Natural killer cell (primary cell): ENCODE results near the gene ARFGEF2. TPM values are rescaled to one million over a fixed set of nuclear protein-coding genes. Genes with fewer than 3 reads are reported as not detected.
"Not testable (repeated sequence)": the region's sequence is repeated elsewhere in the genome, so short reads cannot be mapped to it uniquely, and the experiment has no call there.

Experiments
- ATAC-seq, 3 donors: fragments of 150-1000 bp in 2 of 3; fragments of 200-7000 bp in 1 of 3; cut with Tn5 transposase; 1 replicate in 1 of 3; 2 replicates in 2 of 3; pipeline ENCODE4 v1.10.0; 2021; ENCODE audit warnings: mild to moderate bottlenecking in 2 of 3, moderate library complexity in 2 of 3
- DNase-seq, 2 donors: peaks; one replicate each; pipeline versions ENCODE4 v3.0.0 to v3.0.0-alpha.2; 2013 to 2021; ENCODE audit warnings: mixed read lengths in 1 of 2
- H3K27ac ChIP-seq: one replicate; pipeline ENCODE4 v1.5.1; 2013; ENCODE audit warnings: mild to moderate bottlenecking, low read length
- H3K27me3 ChIP-seq: one replicate; pipeline ENCODE4 v1.6.1; 2013; ENCODE audit warnings: low read length; ENCODE audit not compliant: control insufficient read depth, insufficient read depth
- H3K36me3 ChIP-seq: one replicate; pipeline ENCODE4 v1.6.1; 2013; ENCODE audit warnings: low read length; ENCODE audit not compliant: control insufficient read depth, insufficient read depth
- H3K4me1 ChIP-seq: one replicate; pipeline ENCODE4 v1.6.1; 2013; ENCODE audit warnings: low read length; ENCODE audit not compliant: control insufficient read depth, insufficient read depth
- H3K4me3 ChIP-seq: one replicate; pipeline ENCODE4 v1.5.1; 2013; ENCODE audit warnings: low read length
- H3K9me3 ChIP-seq: one replicate; pipeline ENCODE4 v1.6.1; 2013; ENCODE audit warnings: low read length; ENCODE audit not compliant: control insufficient read depth, insufficient read depth
- H3K27ac Mint-ChIP-seq, 2 donors: one replicate each; pipeline ENCODE4 v1.8.0; 2022; ENCODE audit warnings: mild to moderate bottlenecking in 2 of 2, mixed read lengths in 2 of 2, moderate library complexity in 1 of 2
- H3K27me3 Mint-ChIP-seq, 2 donors: one replicate each; pipeline ENCODE4 v1.8.0; 2022; ENCODE audit warnings: low read depth in 2 of 2, mixed read lengths in 2 of 2
- H3K36me3 Mint-ChIP-seq: one replicate; pipeline ENCODE4 v1.8.0; 2022; ENCODE audit warnings: mixed read lengths
- H3K4me1 Mint-ChIP-seq, 2 donors: one replicate each; pipeline ENCODE4 v1.8.0; 2022; ENCODE audit warnings: mixed read lengths in 2 of 2
- H3K4me3 Mint-ChIP-seq: one replicate; pipeline ENCODE4 v1.8.0; 2022; ENCODE audit warnings: mild to moderate bottlenecking, moderate library complexity, mixed read lengths
- H3K9me3 Mint-ChIP-seq, 2 donors: one replicate each; pipeline ENCODE4 v1.8.0; 2022; ENCODE audit warnings: mixed read lengths in 2 of 2
- CTCF ChIP-seq: fragments of 200-600 bp; IDR thresholded peaks from one replicate; pipeline ENCODE4 v1.8.0; 2022; ENCODE audit warnings: antibody characterized with exemption
- WGBS: methylation state at CpG from one replicate; pipeline ENCODE4 v1.1.7; 2013; ENCODE audit warnings: missing lambda C conversion rate; ENCODE audit not compliant: insufficient coverage; 5-methylcytosine and 5-hydroxymethylcytosine counted together
- intact Hi-C: fragments of 100-400 bp; cut with micrococcal nuclease; formaldehyde crosslinking; loops from one replicate; pipeline ENCODE4 v1.14.2; 2022
- total RNA-seq, 4 donors: library from RNA; stranded (reverse); fragments of 120-200 nt in 1 of 4; gene quantifications; one replicate each; pipeline versions ENCODE4 v1.2.3 to v1.2.4, GENCODE V29; 2013 to 2022

Gene ARFGEF2
- total RNA-seq, 3 donors from 2014 or later (not counting 1 experiment from before 2014, with no cell fraction given), result 22.7 to 26.9 (median 26.9) TPM

GRCh38 chr20:48936178-48936577, 14.7 kb downstream of the ARFGEF2 start:
- H3K4me3 Mint-ChIP-seq, H3K27me3 Mint-ChIP-seq, H3K36me3 ChIP-seq, H3K4me3 ChIP-seq, H3K27ac ChIP-seq, ATAC-seq, H3K9me3 Mint-ChIP-seq, intact Hi-C loops, DNase-seq, H3K36me3 Mint-ChIP-seq, H3K9me3 ChIP-seq, H3K4me1 ChIP-seq, H3K27ac Mint-ChIP-seq, H3K27me3 ChIP-seq: not testable (repeated sequence)
- 95% methylated on average over 16 of the region's 30 CpGs for WGBS
- peaks cover 10 to 27% of the 10 kb centered on the region in 2 donors for H3K4me1 Mint-ChIP-seq

GRCh38 chr20:48937674-48938073, 16.2 kb downstream of the ARFGEF2 start:
- Mint-ChIP-seq H3K27me3 (no peaks in the 10 kb centered on the region), H3K27ac (no peak overlapping the region), H3K9me3 (no peaks in the 10 kb centered on the region), H3K4me1 (peaks cover 10 to 27% of the 10 kb centered on the region in 2 donors), H3K36me3 (no peaks in the 10 kb centered on the region), H3K4me3 (no peak overlapping the region)
- no peak for ATAC-seq
- Histone ChIP-seq H3K9me3 (no peaks in the 10 kb centered on the region), H3K27ac (no peak overlapping the region), H3K27me3 (no peaks in the 10 kb centered on the region), H3K4me3 (no peak overlapping the region), H3K4me1 (no peaks in the 10 kb centered on the region), H3K36me3 (peaks cover 6% of the 10 kb centered on the region)
- DNase-seq, result no peak
- TF ChIP-seq CTCF, result no peak
- intact Hi-C loops, result no loop called here
- 81% methylated on average over 5 of the region's 5 CpGs for WGBS

- intact Hi-C loops, result no loop called here
- Mint-ChIP-seq H3K36me3 (no peaks in the 10 kb centered on the region), H3K9me3 (no peaks in the 10 kb centered on the region), H3K27ac (no peak overlapping the region), H3K4me3 (no peak overlapping the region), H3K27me3 (no peaks in the 10 kb centered on the region), H3K4me1 (peaks cover 10 to 21% of the 10 kb centered on the region in 2 donors)
- H3K36me3 ChIP-seq, result peaks cover 12% of the 10 kb centered on the region
- no peak for ATAC-seq
- no peaks in the 10 kb centered on the region for H3K4me1 ChIP-seq
- no peak for DNase-seq
- H3K27me3 ChIP-seq, result no peaks in the 10 kb centered on the region
- H3K9me3 ChIP-seq, result no peaks in the 10 kb centered on the region
- no peak overlapping the region for H3K4me3 ChIP-seq
- TF ChIP-seq CTCF, result no peak
- no peak overlapping the region for H3K27ac ChIP-seq
- WGBS, result 86% methylated on average over 6 of the region's 6 CpGs
Measured at GRCh38 chr20:48938670-48939069, 17.2 kb downstream of the ARFGEF2 start.

- no peak overlapping the region for H3K4me3 Mint-ChIP-seq
- Histone ChIP-seq H3K27me3 (no peaks in the 10 kb centered on the region), H3K9me3 (no peaks in the 10 kb centered on the region), H3K4me1 (no peaks in the 10 kb centered on the region), H3K27ac (no peak overlapping the region), H3K4me3 (no peak overlapping the region), H3K36me3 (peaks cover 23% of the 10 kb centered on the region)
- H3K4me1 Mint-ChIP-seq, result peaks cover 0 to 11% of the 10 kb centered on the region in 2 donors
- DNase-seq, result no peak
- H3K9me3 Mint-ChIP-seq, result no peaks in the 10 kb centered on the region
- H3K27me3 Mint-ChIP-seq, result no peaks in the 10 kb centered on the region
- no peak overlapping the region for H3K27ac Mint-ChIP-seq
- H3K36me3 Mint-ChIP-seq, result no peaks in the 10 kb centered on the region
- ATAC-seq, result no peak
- no peak for TF ChIP-seq CTCF
- no CpG with 5 or more reads among the region's 2 CpGs for WGBS
- intact Hi-C loops, result no loop called here
Measured at GRCh38 chr20:48940170-48940569, 18.7 kb downstream of the ARFGEF2 start.
